ENCODE data around the gene TRIM36. TPM values are rescaled to one million over a fixed set of nuclear protein-coding genes. Genes with fewer than 3 reads are reported as not detected.

TRIM36 gene
- total and polyA plus RNA-seq, 2 donors (not counting 1 experiment from before 2014, with no cell fraction given), result 0.22 to 1.6 TPM

DNA sequence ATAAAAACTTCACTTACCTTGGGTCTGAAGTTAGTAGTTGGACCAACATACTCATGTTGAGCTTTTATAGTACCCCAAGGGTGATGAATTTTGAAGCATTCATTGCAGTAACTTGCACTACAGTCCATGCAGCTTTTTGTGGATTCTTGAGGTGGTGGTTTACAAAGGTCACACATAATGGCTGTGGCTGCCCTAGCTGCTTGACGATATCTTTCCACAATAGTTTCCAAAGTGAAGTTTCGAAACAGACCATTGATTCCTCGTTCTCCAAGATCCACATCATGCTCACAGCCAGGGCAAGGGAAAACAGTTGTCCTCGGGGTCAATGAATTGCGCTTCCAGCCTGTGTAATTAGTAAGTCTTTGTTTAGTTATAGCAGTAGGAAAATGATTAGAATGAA lies 22.7 kb downstream of the TRIM36 start:
- H3K4me1 ChIP-seq (ENCODE audit: control insufficient read depth in 2 of 2, insufficient read depth in 2 of 2, low read length in 2 of 2), result no peaks in the 10 kb centered on the region
- H3K36me3 ChIP-seq (replicated peaks in 1 of 2; ENCODE audit: control extremely low read depth in 1 of 2, control insufficient read depth in 1 of 2, extremely low read depth in 1 of 2, insufficient read depth in 2 of 2, low read length in 1 of 2), result no peaks in the 10 kb centered on the region
- no peaks in the 10 kb centered on the region for H4K20me1 ChIP-seq (ENCODE audit: control insufficient read depth, insufficient read depth, low read length, poor library complexity, severe bottlenecking)
- ChIA-PET CTCF (no interaction called here), POLR2A (no interaction called here)
- Mint-ChIP-seq H3K9me3 (ENCODE audit: insufficient read depth) (peaks cover 5% of the 10 kb centered on the region), H3K4me1 (no peaks in the 10 kb centered on the region), H3K27ac (no peak overlapping the region), H3K27me3 (peaks cover 14% of the 10 kb centered on the region), H3K4me3 (no peak overlapping the region)
- intact Hi-C loops (cut with micrococcal nuclease), result no loop called here
- no peak overlapping the region for H3K27ac ChIP-seq (ENCODE audit: low read length in 2 of 2)
- no peaks in the 10 kb centered on the region for H3K79me2 ChIP-seq (ENCODE audit: control insufficient read depth, insufficient read depth, low read length)
- no peak overlapping the region for H3K4me2 ChIP-seq (replicated peaks; ENCODE audit: low read depth, low read length, poor library complexity, severe bottlenecking)
- ATAC-seq (ENCODE audit: low read depth) (no peak), DNase-seq (no peak)
- no peak overlapping the region for H2AFZ ChIP-seq (ENCODE audit: insufficient read depth, low read depth, low read length, poor library complexity, severe bottlenecking)
- peaks cover 0 to 13% (median 1%) of the 10 kb centered on the region in 4 experiments for H3K27me3 ChIP-seq (replicated peaks in 1 of 4; ENCODE audit: control extremely low read depth in 1 of 4, control insufficient read depth in 3 of 4, insufficient read depth in 4 of 4, low read length in 3 of 4)
- no peak overlapping the region for H3K9ac ChIP-seq (ENCODE audit: low read length)
- TF ChIP-seq, protein P1, sequence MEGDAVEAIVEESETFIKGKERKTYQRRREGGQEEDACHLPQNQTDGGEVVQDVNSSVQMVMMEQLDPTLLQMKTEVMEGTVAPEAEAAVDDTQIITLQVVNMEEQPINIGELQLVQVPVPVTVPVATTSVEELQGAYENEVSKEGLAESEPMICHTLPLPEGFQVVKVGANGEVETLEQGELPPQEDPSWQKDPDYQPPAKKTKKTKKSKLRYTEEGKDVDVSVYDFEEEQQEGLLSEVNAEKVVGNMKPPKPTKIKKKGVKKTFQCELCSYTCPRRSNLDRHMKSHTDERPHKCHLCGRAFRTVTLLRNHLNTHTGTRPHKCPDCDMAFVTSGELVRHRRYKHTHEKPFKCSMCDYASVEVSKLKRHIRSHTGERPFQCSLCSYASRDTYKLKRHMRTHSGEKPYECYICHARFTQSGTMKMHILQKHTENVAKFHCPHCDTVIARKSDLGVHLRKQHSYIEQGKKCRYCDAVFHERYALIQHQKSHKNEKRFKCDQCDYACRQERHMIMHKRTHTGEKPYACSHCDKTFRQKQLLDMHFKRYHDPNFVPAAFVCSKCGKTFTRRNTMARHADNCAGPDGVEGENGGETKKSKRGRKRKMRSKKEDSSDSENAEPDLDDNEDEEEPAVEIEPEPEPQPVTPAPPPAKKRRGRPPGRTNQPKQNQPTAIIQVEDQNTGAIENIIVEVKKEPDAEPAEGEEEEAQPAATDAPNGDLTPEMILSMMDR (IDR thresholded peaks at IDR 0.05), result no peak
- TF ChIP-seq EZH2 (IDR thresholded peaks at IDR 0.05; ENCODE audit: borderline replicate concordance, insufficient read depth, low read depth, low read length, poor library complexity, severe bottlenecking), result no peak
- H3K9me3 ChIP-seq (ENCODE audit: control extremely low read depth in 1 of 3, control insufficient read depth in 2 of 3, insufficient read depth in 1 of 3, low read length in 2 of 3), result peaks cover 0 to 14% (median 5%) of the 10 kb centered on the region in 3 donors
- WGBS (ENCODE audit: insufficient coverage), result no CpG with 5 or more reads among the region's 5 CpGs
- H3K4me3 ChIP-seq (ENCODE audit: control extremely low read depth in 1 of 5, extremely low read depth in 1 of 5, insufficient read depth in 1 of 5, low read depth in 2 of 5, low read length in 4 of 5), result no peak overlapping the region

DNA sequence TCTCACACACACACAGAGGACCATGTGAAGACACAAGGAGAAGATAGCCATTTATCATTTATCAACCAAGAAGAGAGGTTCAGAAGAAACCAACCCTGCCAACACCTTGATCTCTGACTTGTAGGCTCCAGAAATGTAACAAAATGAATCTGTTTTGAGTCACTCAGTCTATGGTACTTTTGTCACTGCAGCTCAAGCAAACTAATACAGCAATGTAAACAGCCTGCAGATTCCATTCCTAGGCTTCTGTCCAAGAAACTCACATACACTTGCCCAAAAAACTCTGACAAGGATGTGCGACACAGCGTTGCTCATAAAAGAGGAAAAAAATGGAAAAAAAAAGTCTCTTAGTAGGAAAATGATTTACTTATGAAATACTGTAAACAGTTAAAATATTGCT lies 33.4 kb downstream of the TRIM36 start:
- H2AFZ ChIP-seq (ENCODE audit: insufficient read depth, low read depth, low read length, poor library complexity, severe bottlenecking), result no peak overlapping the region
- no peaks in the 10 kb centered on the region for H3K4me1 ChIP-seq (ENCODE audit: control insufficient read depth in 2 of 2, insufficient read depth in 2 of 2, low read length in 2 of 2)
- CTCF ChIA-PET, result no interaction called here
- H3K27ac Mint-ChIP-seq, result no peak overlapping the region
- H3K27me3 ChIP-seq (replicated peaks in 1 of 4; ENCODE audit: control extremely low read depth in 1 of 4, control insufficient read depth in 3 of 4, insufficient read depth in 4 of 4, low read length in 3 of 4), result peaks cover 0 to 4% (median 0%) of the 10 kb centered on the region in 4 experiments
- POLR2A ChIA-PET, result no interaction called here
- no CpG with 5 or more reads among the region's 2 CpGs for WGBS (ENCODE audit: insufficient coverage)
- no peak overlapping the region for H3K4me3 ChIP-seq (ENCODE audit: control extremely low read depth in 1 of 5, extremely low read depth in 1 of 5, insufficient read depth in 1 of 5, low read depth in 2 of 5, low read length in 4 of 5)
- no peaks in the 10 kb centered on the region for H3K36me3 ChIP-seq (replicated peaks in 1 of 2; ENCODE audit: control extremely low read depth in 1 of 2, control insufficient read depth in 1 of 2, extremely low read depth in 1 of 2, insufficient read depth in 2 of 2, low read length in 1 of 2)
- no peak for TF ChIP-seq EZH2 (IDR thresholded peaks at IDR 0.05; ENCODE audit: borderline replicate concordance, insufficient read depth, low read depth, low read length, poor library complexity, severe bottlenecking)
- TF ChIP-seq, protein P1 (IDR thresholded peaks at IDR 0.05), result no peak
- H4K20me1 ChIP-seq (ENCODE audit: control insufficient read depth, insufficient read depth, low read length, poor library complexity, severe bottlenecking), result no peaks in the 10 kb centered on the region
- no peak overlapping the region for H3K27ac ChIP-seq (ENCODE audit: low read length in 2 of 2)
- no peaks in the 10 kb centered on the region for H3K9me3 Mint-ChIP-seq (ENCODE audit: insufficient read depth)
- intact Hi-C loops (cut with micrococcal nuclease), result no loop called here
- H3K4me3 Mint-ChIP-seq, result no peak overlapping the region
- ATAC-seq (ENCODE audit: low read depth), result no peak
- no peak for DNase-seq
- no peak overlapping the region for H3K9ac ChIP-seq (ENCODE audit: low read length)
- H3K4me2 ChIP-seq (replicated peaks; ENCODE audit: low read depth, low read length, poor library complexity, severe bottlenecking), result no peak overlapping the region
- no peaks in the 10 kb centered on the region for H3K79me2 ChIP-seq (ENCODE audit: control insufficient read depth, insufficient read depth, low read length)
- peaks cover 2% of the 10 kb centered on the region for H3K4me1 Mint-ChIP-seq
- no peaks in the 10 kb centered on the region for H3K9me3 ChIP-seq (ENCODE audit: control extremely low read depth in 1 of 3, control insufficient read depth in 2 of 3, insufficient read depth in 1 of 3, low read length in 2 of 3)
- H3K27me3 Mint-ChIP-seq, result peaks cover 25% of the 10 kb centered on the region

Data from B cell (primary cell).